ENCODE results near the gene GSS.

GRCh38 chr20:34940081-34940481 lies 15.5 kb downstream of the GSS start:
- TF ChIP-seq CTCF (IDR thresholded peaks at IDR 0.05) (no peak), POLR2AphosphoS5 (IDR thresholded peaks at IDR 0.05) (no peak), EP300 (IDR thresholded peaks at IDR 0.05) (no peak), POLR2A (IDR thresholded peaks at IDR 0.05) (no peak)
